ENCODE results near the gene BEND2. TPM values are rescaled to one million over a fixed set of nuclear protein-coding genes. Genes with fewer than 3 reads are reported as not detected.

BEND2 gene
- total and polyA plus RNA-seq, 2 of the 8 experiments (the other 6 are each of a cell fraction or from before 2014, with no cell fraction given) = not detected

- no peak overlapping the region for H2AFZ ChIP-seq (ENCODE audit: low read length)
- no peaks in the 10 kb centered on the region for H4K20me1 ChIP-seq (replicated peaks in 1 of 2; ENCODE audit: control insufficient read depth in 1 of 2, insufficient read depth in 2 of 2, low read length in 2 of 2)
- H3K4me3 ChIP-seq (ENCODE audit: extremely low read depth in 1 of 4, insufficient read depth in 2 of 4, low read depth in 3 of 4, low read length in 4 of 4) = no peak overlapping the region
- H3K79me2 ChIP-seq (ENCODE audit: control insufficient read depth in 1 of 2, insufficient read depth in 2 of 2, low read length in 2 of 2) = no peaks in the 10 kb centered on the region
- no peaks in the 10 kb centered on the region for H3K4me1 ChIP-seq (replicated peaks in 1 of 4; ENCODE audit: control insufficient read depth in 3 of 4, insufficient read depth in 4 of 4, low read length in 3 of 4)
- no peaks in the 10 kb centered on the region for H3K23me2 ChIP-seq (ENCODE audit: low read depth, low read length)
- H2BK20ac ChIP-seq (ENCODE audit: low read length) = no peak overlapping the region
- no peak overlapping the region for H2BK12ac ChIP-seq (ENCODE audit: low read depth, low read length)
- no peak overlapping the region for H2AK5ac ChIP-seq (ENCODE audit: low read depth, low read length)
- FAIRE-seq (no peak), DNase-seq (ENCODE audit: low read depth in 1 of 2, low spot score in 2 of 2) (no peak)
- H3K14ac ChIP-seq (ENCODE audit: insufficient read length) = no peak overlapping the region
- H3K56ac ChIP-seq (replicated peaks; ENCODE audit: insufficient read length, low read depth, low read length) = no peak overlapping the region
- H2BK5ac ChIP-seq (ENCODE audit: low read depth, low read length) = no peak overlapping the region
- H2BK15ac ChIP-seq (ENCODE audit: low read length) = no peak overlapping the region
- no peak overlapping the region for H3K18ac ChIP-seq (ENCODE audit: extremely low read depth, low read length)
- no peak overlapping the region for H3K23ac ChIP-seq (ENCODE audit: insufficient read length)
- no peaks in the 10 kb centered on the region for H3K79me1 ChIP-seq (ENCODE audit: low read depth, low read length)
- no peak overlapping the region for H3K27ac ChIP-seq (ENCODE audit: low read depth, low read length)
- no peak overlapping the region for H4K5ac ChIP-seq (ENCODE audit: insufficient read length, low read depth, low read length)
- H4K91ac ChIP-seq (replicated peaks; ENCODE audit: insufficient read length, low read length) = no peak overlapping the region
- CTCF ChIA-PET (ENCODE audit: partially characterized antibody) = no interaction called here
- H3K4me2 ChIP-seq (ENCODE audit: insufficient read depth in 1 of 2, low read depth in 2 of 2, low read length in 2 of 2) = no peak overlapping the region
- no peak overlapping the region for H3K4ac ChIP-seq (replicated peaks; ENCODE audit: insufficient read length, low read depth, low read length)
- no peaks in the 10 kb centered on the region for H3K9me3 ChIP-seq (ENCODE audit: insufficient read depth in 2 of 2, low read depth in 1 of 2, low read length in 1 of 2)
- no peak overlapping the region for H4K8ac ChIP-seq (ENCODE audit: extremely low read depth, insufficient read depth, low read length)
- H3K27me3 ChIP-seq (replicated peaks in 1 of 4; ENCODE audit: control insufficient read depth in 3 of 4, extremely low read depth in 1 of 4, insufficient read depth in 3 of 4, low read length in 3 of 4) = no peaks in the 10 kb centered on the region
- H3K36me3 ChIP-seq (ENCODE audit: control insufficient read depth in 2 of 4, insufficient read depth in 4 of 4, low read length in 3 of 4) = no peaks in the 10 kb centered on the region
- POLR2A ChIA-PET (ENCODE audit: partially characterized antibody) = no interaction called here
- H3K9ac ChIP-seq (replicated peaks in 1 of 4; ENCODE audit: extremely low read depth in 1 of 4, low read depth in 3 of 4, low read length in 3 of 4) = no peak overlapping the region
- no peak overlapping the region for H2BK120ac ChIP-seq (replicated peaks; ENCODE audit: low read depth, low read length)
- TF ChIP-seq POLR2AphosphoS5 (IDR thresholded peaks at IDR 0.05; ENCODE audit: low read depth, low read length) (no peak), SRF (IDR thresholded peaks at IDR 0.05; ENCODE audit: low read depth, low read length) (no peak), CREB1 (IDR thresholded peaks at IDR 0.05) (no peak), RFX5 (IDR thresholded peaks at IDR 0.05; ENCODE audit: borderline replicate concordance, low read depth, low read length) (no peak), HDAC2 (IDR thresholded peaks at IDR 0.05; ENCODE audit: borderline replicate concordance in 1 of 2, low read depth in 2 of 2, low read length in 2 of 2) (no peak), ASH2L (IDR thresholded peaks at IDR 0.05; ENCODE audit: low read length) (no peak), RBBP5 (IDR thresholded peaks at IDR 0.05; ENCODE audit: borderline replicate concordance, low read depth, low read length) (no peak), MAFK (IDR thresholded peaks at IDR 0.05; ENCODE audit: low read depth, low read length) (no peak), EZH2 (IDR thresholded peaks at IDR 0.05; ENCODE audit: low read depth, low read length, severe bottlenecking) (no peak), EP300 (IDR thresholded peaks at IDR 0.05; ENCODE audit: borderline replicate concordance in 1 of 2, low read depth in 2 of 2, low read length in 2 of 2) (no peak), ATF2 (IDR thresholded peaks at IDR 0.05; ENCODE audit: low read length) (no peak), CEBPB (IDR thresholded peaks at IDR 0.05; ENCODE audit: low read depth, low read length) (no peak), POLR2A (IDR thresholded peaks at IDR 0.05; ENCODE audit: control extremely low read depth in 1 of 2, low read depth in 2 of 2, low read length in 2 of 2) (no peak), SUZ12 (IDR thresholded peaks at IDR 0.05; ENCODE audit: low read length) (no peak)
Measured at GRCh38 chrX:18126971-18127370, 93.7 kb downstream of the BEND2 start.

Data from H1 (cell line).